H1 (cell line): ENCODE measurements around the gene MT2A. TPM values are rescaled to one million over a fixed set of nuclear protein-coding genes. Genes with fewer than 3 reads are reported as not detected.

Source experiments
- CHD2 ChIP-seq: IDR thresholded peaks from 2 replicates; pipeline ENCODE4 v1.6.1; 2012; ENCODE audit warnings: low read length, improper control_type of control experiment
- CTCF ChIP-seq, 3 experiments: IDR thresholded peaks; 1 replicate in 2 of 3; 2 replicates in 1 of 3; pipeline versions ENCODE4 v1.5.1 to v1.6.1; 2011; ENCODE audit warnings: low read length in 3 of 3, mild to moderate bottlenecking in 3 of 3, inconsistent platforms in 2 of 3, low read depth in 1 of 3, moderate library complexity in 1 of 3; ENCODE audit not compliant: insufficient read depth in 1 of 3; ENCODE audit errors: control extremely low read depth in 1 of 3
- EGR1 ChIP-seq: IDR thresholded peaks from 2 replicates; pipeline ENCODE4 v1.6.1; 2011; ENCODE audit warnings: low read depth, low read length, borderline replicate concordance
- FOSL1 ChIP-seq: IDR thresholded peaks from 2 replicates; pipeline ENCODE4 v1.6.1; 2011; ENCODE audit warnings: mild to moderate bottlenecking, low read depth, low read length, moderate library complexity; ENCODE audit not compliant: insufficient read depth
- NRF1 ChIP-seq: IDR thresholded peaks from 2 replicates; pipeline ENCODE4 v1.6.1; 2011; ENCODE audit warnings: mild to moderate bottlenecking, low read depth, low read length, improper control_type of control experiment
- POLR2A ChIP-seq, 2 experiments: IDR thresholded peaks; 1 replicate in 1 of 2; 2 replicates in 1 of 2; pipeline ENCODE4 v1.6.1; 2011; ENCODE audit warnings: low read depth in 2 of 2, low read length in 2 of 2, mild to moderate bottlenecking in 2 of 2; ENCODE audit errors: control extremely low read depth in 1 of 2
- TAF7 ChIP-seq: optimal IDR thresholded peaks from 2 replicates; pipeline ENCODE3; 2011; ENCODE audit warnings: low read depth, mild to moderate bottlenecking, inconsistent platforms, low read length, moderate library complexity, borderline replicate concordance
- polyA plus RNA-seq, 7 experiments: library from polyadenylated mRNA; depleted of rRNA in 3 of 7; stranded (reverse) in 5 of 7; unstranded in 2 of 7; fragments of >200 nt in 5 of 7; fragments of 200-250 nt in 2 of 7; gene quantifications; 1 replicate in 5 of 7; 2 replicates in 1 of 7; 4 replicates in 1 of 7; pipeline versions ENCODE4 v1.2.1 to v1.2.3, GENCODE V29; 2011 to 2013; ENCODE audit warnings: missing spikeins in 2 of 7, mixed read lengths in 2 of 7
- total RNA-seq: library from RNA; stranded (reverse); fragmentation: NEBNext Ultra II Directional; extraction: Animal tissue kit (Norgen Biotek cat#: 25700); gene quantifications from 2 replicates; pipeline ENCODE4 v1.2.1, GENCODE V29; 2021

MT2A gene
- total and polyA plus RNA-seq, 2 of the 8 experiments (the other 6 are each of a cell fraction or from before 2014, with no cell fraction given): 9.5 to 30.1 TPM

- TF ChIP-seq CTCF (IDR thresholded peaks at IDR 0.05; ENCODE audit: control extremely low read depth in 1 of 3, insufficient read depth in 1 of 3, low read depth in 1 of 3, low read length in 3 of 3): no peak
- TF ChIP-seq FOSL1: no peak
- no peak for TF ChIP-seq NRF1
- no peak for TF ChIP-seq EGR1
- TF ChIP-seq TAF7: no peak
- no peak for TF ChIP-seq POLR2A (IDR thresholded peaks at IDR 0.05; ENCODE audit: control extremely low read depth in 1 of 2, low read depth in 2 of 2, low read length in 2 of 2)
- TF ChIP-seq CHD2: no peak
- TF ChIP-seq, all 59 proteins: peak for 0
These were observed 43.2 kb downstream of the MT2A start, which contains the start of gene MT1B (continued) for GRCh38 chr16:56651586-56651985.
